AG08396 (cell line): ENCODE results near the gene PRSS33.

Source experiments
- DNase-seq: peaks from one replicate; pipeline ENCODE4 v3.0.0; 2012; ENCODE audit warnings: low spot score, mixed read lengths

The PRSS33 gene

DNA sequence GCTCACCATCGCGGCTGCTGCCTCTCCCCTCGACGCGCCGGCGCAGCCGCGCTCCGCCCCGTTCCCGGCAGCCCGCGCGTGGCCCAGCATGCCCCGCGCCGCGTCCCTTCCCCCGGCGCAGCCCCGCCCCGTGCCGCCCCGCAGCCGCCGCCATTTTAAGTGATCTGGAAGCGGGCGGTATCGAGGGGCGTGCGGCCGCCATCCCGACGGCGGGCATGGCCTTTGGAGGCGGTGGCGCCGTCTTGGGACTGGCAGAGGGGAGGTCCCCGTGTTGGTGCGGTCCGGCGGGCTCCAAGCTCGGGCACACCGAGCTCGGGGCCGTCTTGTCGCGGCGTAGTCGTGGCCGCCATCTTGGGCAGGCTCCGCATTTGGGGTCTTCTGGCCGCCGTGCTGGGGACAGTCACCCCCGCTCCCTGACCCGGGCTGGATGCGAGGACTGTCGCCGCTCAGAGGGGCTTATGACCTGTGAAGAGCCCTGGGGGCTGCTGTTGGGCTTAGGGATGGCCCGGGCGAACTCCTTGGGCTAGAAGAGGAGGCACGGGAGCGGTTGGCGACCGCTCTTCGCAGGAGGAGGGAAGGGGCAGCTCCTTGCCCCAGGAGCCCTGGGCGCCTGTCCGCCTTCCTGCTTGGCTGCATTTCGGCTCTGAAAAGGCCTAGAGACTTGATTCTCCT is 10.0 kb downstream of the PRSS33 start, which contains the start of gene ELOB:
Gene ELOB (minus strand): TSS at position 50 of the 672 bp plus-strand sequence. CDS start 41 bp downstream, at position 9.
- DNase-seq: peak; percentile 99

DNA sequence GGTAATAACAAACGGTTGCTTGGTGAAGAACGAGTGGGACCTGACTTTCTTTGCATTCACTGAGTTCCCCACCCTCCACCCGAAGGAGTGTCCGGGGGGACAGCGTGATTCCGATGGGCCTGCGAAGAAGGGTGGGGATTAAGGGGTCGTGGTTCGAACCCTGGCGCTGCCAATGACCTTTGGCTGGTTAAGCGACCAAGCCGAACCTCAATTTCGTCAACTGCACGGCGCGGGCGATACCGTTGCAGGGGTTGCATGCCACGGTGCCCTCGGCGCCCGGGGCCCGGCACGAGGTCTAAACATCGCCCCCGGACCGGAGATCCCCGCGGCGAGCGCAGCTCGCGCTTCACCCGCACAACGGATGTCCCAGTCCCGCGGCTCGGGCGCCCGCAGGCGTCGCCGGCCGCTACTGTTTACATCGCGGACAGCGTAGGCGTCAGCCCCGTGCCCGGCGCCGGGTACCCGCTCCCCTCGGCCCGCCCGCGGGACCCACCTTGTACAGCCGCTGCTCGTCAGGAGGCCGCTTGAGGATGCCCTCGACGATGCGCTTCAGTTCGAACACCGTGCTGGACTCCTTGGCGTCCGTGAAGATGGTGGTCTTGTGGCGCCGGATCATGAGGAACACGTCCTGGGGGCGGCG is 10.7 kb downstream of the PRSS33 start:
- DNase-seq: peak; percentile 57

DNA sequence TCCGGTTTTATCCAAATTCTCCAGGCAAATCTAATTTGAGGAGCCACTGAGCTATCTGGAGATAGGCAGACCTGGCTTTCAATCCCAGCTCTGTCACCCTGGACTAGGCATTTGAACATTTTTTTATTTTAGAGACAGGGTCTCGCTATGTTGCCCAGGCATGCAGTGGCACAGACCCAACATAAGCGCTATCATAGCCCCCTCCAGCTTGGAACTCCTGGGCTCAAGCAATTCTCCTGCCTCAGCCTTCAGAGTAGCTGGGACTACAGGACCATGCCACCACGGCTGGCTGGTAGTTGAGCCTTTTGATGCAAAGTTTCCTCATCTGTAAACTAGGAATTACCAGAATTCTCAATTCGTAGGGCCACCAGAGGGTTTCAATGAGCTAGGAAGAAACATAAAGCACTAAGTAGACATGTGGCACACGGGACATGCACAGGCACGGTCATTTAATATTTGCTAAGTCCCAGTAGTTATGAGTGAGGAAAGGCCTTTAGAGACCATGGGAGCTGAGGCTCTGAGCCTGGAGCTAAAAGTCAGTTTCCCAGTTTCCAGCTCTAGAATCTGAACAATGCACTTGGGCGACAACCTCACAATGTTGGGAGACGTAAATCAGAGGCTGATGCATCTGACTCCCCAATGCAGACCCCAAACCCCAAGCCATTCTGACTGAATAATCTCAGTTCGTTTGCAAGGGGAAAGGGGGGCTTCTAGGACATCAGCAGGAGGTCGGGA is 11.4 kb downstream of the PRSS33 start:
- no peak for DNase-seq

DNA sequence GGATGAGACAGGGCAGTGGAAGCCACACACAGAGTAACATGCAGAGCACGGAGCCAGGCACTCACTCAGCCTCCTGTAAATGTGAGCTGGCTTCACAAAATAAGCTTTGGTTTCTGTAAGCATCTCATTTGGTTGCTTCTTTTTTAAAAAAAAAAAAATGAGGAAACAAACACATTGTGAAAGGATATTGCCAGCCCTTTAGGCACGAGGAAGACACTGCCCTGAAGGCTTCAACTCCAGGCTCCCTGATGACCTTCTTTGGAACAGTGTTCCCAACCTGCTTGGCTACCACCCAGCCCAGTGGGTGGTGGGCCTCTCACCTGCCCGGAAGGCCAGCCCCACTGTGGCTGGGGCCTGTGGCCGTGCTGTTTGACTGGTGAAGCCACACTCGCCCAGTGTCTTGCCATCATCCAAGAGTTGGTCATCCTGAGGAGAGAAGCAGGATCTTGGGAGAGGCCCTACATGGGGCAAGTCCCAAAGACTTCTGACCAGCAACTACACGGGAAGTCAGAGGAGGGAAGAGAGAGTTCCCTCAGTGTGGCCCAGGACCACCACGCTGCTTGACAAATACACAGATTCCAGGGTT is 12.1 kb downstream of the PRSS33 start:
- DNase-seq: no peak

DNA sequence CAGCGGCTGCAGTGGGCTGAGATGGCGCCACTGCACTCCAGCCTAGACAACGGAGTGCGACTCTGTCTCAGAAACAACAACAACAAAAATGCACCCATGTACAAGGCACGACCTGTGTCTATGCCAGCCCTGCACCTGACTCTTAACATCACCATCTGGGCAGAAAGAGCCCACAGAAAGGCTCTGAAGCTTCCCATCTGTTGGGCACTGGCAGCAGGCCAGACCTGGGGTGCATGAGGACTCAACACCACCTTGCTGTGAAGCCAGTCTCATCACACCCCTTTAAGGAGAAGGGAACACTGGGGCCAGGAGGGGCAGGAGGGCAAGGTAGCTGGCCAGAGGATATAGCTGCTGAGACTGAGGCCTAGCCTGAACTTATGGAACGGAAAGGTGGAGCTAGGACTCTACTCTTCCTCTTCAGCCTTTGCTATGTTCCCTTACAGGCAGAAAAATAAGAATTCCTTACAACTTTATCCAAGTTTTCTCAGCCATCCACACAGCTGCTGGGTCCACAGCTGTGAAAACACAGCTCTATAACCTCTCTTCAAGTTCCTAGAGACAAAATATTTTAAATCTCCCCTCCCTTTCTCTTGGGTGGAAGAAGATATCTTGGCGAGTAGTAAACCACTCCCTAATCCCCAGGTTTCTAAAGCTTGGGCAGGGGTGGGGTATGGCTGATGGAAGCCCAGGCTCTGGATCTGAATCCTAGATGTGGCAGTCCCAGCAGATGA is 13.0 kb downstream of the PRSS33 start:
- DNase-seq: no peak

DNA sequence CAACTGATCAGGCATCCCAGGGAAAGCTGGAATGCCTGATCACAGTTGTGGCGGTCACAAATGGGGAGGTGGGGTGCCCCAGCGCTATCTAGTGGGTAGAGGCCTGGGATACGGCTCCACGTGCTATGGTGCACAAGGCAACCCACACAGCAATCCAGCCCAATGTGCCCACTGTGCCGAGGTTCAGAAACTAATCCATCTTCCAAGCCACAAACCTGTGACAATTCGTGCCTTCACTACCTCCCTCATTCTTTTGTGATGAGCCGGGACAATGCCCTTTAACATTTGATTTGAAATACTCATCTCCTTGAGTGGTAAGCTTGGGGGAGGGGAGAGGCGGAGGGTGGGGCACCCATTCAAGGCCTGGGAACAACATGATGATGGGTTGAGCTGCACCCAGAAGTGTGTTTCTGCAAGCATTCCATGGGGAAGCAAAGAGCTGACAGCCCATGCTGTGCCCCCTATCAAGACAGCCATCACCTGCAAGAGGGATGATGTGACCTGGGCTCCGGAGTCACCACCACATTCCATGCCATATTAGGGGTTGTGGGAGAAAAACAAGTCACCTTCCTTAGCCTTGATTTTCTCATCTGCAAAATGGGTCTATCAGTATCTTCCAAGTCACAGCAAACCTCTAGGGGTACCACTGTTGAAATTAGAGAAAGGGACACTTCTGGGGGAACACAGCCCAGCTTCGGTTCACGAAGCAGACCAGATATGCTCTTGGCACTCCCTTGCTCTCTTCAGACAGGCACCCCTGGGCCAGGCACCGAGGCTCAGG is 14.0 kb downstream of the PRSS33 start:
- DNase-seq: no peak

DNA sequence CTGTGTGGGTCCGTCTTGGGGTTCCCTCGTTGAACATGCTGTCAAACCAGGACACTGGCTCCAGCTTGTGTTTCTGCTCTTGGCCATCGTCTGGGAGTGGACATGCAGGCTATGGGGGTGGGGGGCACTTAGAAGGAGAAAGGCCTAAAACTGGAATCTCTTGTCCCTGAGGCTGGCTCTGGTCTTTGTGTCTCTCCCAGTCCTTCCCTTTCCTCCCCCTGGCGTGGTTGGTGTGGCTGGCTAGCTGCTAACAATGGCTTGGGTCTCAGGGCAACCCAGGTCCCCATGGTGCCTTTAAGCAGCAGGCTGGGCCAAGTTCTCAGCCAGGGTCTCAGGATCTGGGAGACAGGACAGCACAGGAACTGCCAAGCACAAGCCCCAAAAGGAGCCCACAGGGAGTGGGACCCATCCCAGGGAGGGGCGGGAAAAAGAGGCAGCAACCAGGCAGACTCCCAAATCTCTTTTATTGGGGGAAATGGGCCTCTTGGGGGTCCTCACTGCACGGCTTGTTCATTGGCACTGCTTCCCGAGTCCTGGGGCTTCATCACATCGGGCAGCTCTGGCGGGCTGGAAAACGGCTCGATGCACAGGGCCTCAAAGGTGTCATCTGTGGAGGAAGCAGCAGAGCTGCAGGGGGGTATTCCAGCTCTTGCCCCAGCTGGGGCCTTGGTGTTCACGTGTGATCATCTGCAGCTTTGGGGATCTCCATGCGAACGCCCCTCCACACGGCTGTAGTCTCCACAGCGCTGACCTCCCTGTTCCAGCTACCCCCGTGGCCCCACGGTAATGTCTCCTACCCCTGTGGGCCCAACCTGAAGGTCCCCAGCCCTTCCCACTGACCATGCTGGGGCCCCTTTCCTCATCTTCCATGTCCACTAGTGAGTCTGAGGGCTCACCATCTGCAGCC is 15.6 kb downstream of the PRSS33 start:
- DNase-seq: no peak

DNA sequence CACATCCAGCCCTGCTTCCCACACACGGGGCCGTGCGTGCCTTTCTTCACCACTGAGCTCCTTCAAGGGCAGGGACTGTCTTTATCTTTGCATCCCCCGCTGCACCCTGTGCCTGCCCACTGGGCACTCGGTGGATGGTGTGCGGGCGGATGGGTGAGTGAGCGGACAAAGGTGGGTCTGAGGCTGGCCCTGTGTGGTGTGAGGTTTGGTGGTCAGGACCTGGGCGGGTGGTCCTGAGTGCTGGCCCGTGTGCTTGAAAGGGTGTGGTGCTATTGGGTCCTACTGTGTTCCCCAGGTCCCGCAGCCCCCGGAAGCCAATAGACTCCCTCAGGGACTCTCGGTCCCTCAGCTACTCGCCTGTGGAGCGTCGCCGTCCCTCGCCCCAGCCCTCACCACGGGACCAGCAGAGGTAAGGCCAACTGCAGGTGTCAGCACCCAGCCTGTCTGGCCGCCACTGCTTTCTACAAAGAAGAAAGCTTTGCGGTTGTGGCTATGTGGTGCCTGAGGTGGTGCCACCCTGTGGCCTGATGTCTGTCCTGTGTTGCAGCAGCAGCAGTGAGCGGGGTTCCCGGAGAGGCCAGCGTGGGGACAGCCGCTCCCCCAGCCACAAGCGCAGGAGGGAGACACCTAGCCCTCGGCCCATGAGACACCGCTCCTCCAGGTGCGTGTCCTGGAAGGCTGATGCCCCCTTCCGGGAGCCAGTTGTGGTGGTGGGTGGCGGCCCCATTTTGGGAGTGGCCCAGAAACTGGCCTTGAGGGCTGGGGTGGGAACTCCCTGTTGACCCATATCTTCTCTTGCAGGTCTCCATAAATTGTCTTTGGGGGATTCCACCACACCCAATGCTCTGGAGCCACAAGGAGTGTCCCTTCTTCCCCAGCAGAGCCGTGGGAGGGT is 17.1 kb downstream of the PRSS33 start:
- DNase-seq: no peak

DNA sequence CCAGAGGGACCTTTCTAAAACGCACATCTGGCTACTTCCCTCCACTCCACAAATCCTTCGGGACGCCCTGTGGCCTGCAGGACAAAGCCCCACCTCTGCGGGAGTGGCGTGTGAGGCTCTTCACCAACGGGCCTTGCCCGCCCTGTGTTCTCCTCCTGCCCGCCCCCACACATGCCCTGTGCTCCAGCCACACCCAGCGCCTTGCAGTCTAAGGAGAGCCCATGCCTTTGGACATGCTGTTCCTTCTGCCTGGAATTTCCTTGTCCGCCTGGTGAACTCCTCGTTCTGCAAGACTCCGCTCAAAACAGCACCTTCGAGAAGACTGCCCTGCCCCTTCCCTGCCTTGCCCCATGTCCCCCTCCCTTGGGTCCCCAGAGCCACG is 17.7 kb downstream of the PRSS33 start:
- DNase-seq: no peak

DNA sequence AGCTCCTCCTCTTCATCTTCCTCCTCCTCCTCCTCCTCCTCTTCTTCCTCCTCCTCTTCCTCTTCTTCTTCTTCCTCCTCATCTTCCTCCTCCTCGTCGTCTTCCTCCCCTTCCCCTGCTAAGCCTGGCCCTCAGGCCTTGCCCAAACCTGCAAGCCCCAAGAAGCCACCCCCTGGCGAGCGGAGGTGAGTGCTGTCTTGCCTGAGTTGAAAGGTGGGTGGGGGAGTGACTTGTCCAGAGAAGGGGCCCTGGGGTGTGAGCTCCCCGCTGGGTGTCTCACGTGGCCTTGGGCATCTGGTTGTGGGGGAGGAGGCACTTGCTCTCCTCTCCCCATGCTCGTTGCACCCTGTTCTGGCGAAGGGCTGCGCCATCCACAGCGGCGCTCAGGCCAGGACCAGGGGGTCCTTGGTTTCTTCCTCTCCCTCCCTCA is 18.2 kb downstream of the PRSS33 start:
- no peak for DNase-seq

DNA sequence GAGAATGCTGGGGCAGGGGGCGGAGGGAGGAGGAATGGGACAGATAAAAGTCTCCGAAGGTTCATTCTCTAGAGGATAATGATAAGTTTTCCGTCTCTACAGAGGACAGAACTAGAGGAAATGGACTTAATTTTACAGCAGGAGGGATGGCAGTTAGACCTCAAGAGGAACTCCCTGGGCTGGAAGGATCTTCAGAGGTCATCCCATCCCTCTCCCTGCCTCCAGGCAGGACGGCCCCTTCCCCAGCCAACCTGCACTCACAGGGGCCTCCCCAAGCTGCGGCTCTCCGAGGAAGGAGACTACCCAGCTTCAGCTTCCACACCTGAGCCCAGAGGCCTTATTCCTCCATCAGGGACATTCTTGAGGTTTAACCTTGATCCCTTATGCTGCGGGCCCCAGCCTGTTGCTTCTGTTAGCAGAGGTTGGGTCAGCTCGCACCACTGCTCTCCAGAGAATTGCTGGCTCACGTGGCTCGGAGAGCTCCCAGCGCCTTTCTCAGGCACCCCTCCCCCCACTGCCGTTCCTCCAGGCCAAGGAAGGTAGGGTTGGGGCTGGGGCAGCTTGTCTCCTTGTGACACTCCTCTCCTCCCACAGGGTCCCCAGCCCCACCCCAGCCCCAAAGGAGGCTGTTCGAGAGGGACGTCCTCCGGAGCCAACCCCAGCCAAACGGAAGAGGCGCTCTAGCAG is 18.8 kb downstream of the PRSS33 start:
- no peak for DNase-seq

DNA sequence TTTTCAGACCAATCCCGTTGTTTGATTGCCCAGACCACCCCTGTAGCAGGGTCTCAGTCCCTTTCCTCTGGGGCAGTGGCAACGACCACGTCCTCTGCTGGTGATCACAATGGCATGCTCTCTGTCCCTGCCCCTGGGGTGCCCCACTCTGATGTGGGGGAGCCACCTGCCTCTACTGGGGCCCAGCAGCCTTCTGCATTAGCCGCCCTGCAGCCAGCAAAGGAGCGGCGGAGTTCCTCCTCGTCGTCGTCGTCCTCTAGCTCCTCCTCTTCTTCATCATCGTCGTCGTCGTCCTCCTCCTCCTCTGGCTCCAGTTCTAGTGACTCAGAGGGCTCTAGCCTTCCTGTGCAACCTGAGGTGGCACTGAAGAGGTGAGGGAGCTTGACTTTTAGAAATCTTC is 19.5 kb downstream of the PRSS33 start:
- DNase-seq: no peak

DNA sequence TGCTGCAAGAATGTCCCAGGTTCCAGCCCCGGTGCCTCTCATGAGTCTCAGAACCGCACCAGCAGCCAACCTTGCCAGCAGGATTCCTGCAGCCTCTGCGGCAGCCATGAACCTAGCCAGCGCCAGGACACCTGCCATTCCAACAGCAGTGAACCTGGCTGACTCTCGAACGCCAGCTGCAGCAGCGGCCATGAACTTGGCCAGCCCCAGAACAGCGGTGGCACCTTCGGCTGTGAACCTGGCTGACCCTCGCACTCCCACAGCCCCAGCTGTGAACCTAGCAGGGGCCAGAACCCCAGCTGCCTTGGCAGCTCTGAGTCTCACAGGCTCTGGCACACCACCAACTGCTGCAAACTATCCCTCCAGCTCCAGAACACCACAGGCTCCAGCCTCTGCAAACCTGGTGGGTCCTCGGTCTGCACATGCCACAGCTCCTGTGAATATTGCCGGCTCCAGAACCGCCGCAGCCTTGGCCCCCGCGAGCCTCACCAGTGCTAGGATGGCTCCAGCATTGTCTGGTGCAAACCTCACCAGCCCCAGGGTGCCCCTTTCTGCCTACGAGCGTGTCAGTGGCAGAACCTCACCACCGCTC is 20.1 kb downstream of the PRSS33 start:
- no peak for DNase-seq

DNA sequence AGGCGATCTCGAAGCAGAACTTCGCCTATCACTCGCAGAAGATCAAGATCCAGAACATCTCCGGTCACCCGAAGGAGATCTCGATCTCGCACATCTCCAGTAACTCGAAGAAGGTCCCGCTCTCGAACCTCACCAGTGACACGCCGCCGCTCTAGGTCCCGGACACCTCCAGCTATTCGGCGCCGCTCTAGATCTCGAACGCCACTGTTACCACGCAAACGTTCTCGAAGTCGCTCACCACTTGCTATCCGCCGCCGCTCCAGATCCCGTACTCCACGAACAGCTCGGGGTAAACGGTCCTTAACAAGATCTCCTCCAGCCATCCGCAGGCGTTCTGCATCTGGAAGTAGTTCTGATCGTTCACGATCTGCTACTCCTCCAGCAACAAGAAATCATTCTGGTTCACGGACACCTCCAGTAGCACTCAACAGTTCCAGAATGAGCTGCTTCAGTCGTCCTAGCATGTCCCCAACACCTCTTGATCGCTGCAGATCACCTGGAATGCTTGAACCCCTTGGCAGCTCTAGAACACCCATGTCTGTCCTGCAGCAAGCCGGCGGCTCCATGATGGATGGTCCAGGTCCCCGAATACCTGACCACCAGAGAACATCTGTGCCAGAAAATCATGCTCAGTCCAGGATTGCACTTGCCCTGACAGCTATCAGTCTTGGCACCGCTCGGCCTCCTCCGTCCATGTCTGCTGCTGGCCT is 20.8 kb downstream of the PRSS33 start:
- no peak for DNase-seq

DNA sequence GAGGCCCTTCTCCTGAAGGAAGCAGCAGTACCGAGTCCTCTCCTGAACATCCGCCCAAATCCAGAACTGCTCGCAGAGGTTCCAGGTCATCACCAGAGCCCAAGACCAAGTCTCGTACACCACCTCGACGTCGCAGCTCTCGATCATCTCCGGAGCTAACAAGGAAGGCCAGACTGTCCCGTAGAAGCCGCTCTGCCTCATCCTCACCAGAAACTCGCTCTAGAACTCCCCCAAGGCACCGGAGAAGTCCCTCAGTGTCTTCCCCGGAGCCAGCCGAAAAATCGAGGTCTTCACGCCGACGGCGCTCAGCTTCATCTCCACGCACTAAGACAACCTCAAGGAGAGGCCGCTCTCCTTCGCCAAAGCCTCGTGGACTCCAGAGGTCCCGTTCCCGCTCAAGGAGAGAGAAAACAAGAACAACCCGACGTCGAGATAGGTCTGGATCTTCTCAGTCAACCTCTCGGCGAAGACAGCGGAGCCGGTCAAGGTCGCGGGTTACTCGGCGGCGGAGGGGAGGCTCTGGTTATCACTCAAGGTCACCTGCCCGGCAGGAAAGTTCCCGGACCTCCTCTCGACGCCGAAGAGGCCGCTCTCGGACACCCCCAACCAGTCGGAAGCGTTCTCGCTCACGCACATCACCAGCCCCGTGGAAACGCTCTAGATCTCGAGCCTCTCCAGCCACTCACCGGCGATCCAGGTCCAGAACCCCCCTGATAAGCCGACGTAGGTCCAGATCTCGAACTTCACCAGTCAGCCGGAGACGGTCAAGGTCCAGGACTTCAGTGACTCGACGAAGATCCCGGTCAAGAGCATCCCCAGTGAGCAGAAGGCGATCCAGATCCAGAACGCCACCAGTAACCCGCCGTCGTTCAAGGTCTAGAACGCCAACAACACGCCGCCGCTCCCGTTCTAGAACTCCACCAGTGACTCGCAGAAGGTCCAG is 21.6 kb downstream of the PRSS33 start:
- no peak for DNase-seq

DNA sequence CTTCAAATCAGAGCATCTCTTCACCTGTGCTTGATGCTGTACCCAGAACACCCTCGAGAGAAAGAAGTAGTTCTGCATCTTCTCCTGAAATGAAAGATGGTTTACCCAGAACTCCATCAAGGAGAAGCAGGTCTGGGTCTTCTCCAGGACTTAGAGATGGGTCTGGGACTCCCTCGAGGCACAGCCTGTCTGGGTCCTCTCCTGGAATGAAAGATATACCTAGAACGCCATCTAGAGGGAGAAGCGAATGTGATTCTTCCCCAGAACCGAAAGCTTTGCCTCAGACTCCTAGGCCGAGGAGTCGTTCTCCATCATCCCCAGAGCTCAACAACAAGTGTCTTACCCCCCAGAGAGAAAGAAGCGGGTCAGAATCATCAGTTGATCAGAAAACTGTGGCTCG is 22.6 kb downstream of the PRSS33 start:
- DNase-seq: no peak
